HEK293 (cell line): Measurements from ENCODE around the gene LYZL1.

Experiments
- CTCF ChIP-seq: fragments of 450-650 bp; formaldehyde crosslinking; IDR thresholded peaks from 2 replicates; pipeline ENCODE4 v1.5.1; 2016; ENCODE audit warnings: missing biosample characterization, missing genetic modification characterization
- ELK4 ChIP-seq: IDR thresholded peaks from 2 replicates; pipeline ENCODE4 v1.6.1; 2011; ENCODE audit warnings: mild to moderate bottlenecking, low read depth, low read length, borderline replicate concordance
- PBX3 ChIP-seq: sonication (generic); formaldehyde crosslinking; IDR thresholded peaks from 2 replicates; pipeline ENCODE4 v1.8.1; 2022; ENCODE audit warnings: mild to moderate bottlenecking, moderate library complexity, missing genetic modification reagents
- PRDM6 ChIP-seq: fragments of 450-650 bp; formaldehyde crosslinking; IDR thresholded peaks from 2 replicates; pipeline ENCODE4 v1.5.1; 2017; ENCODE audit warnings: missing biosample characterization, missing genetic modification characterization
- SCRT1 ChIP-seq: fragments of 450-650 bp; formaldehyde crosslinking; IDR thresholded peaks from 2 replicates; pipeline ENCODE4 v1.5.1; 2016; ENCODE audit warnings: missing biosample characterization, missing genetic modification characterization, borderline replicate concordance
- SETDB1 ChIP-seq: IDR thresholded peaks from one replicate; pipeline ENCODE4 v1.6.1; 2017; ENCODE audit warnings: mild to moderate bottlenecking, low read length, moderate library complexity, mixed read lengths; ENCODE audit not compliant: insufficient read length
- SP7 ChIP-seq: fragments of 450-650 bp; formaldehyde crosslinking; IDR thresholded peaks from 2 replicates; pipeline ENCODE4 v1.5.1; 2016; ENCODE audit warnings: missing biosample characterization, missing genetic modification characterization
- TRIM28 ChIP-seq: IDR thresholded peaks from 2 replicates; pipeline ENCODE4 v1.6.1; 2011; ENCODE audit warnings: low read length, control low read depth, borderline replicate concordance
- WT1 ChIP-seq: fragments of 450-650 bp; formaldehyde crosslinking; IDR thresholded peaks from 2 replicates; pipeline ENCODE4 v1.5.1; 2016; ENCODE audit warnings: missing biosample characterization, missing genetic modification characterization
- ZBTB49 ChIP-seq: fragments of 450-650 bp; formaldehyde crosslinking; IDR thresholded peaks from 2 replicates; pipeline ENCODE4 v1.5.1; 2016; ENCODE audit warnings: missing biosample characterization, missing genetic modification characterization, low read depth
- ZBTB6 ChIP-seq: fragments of 450-650 bp; formaldehyde crosslinking; IDR thresholded peaks from 2 replicates; pipeline ENCODE4 v1.5.1; 2017; ENCODE audit warnings: missing biosample characterization, missing genetic modification characterization
- ZBTB8A ChIP-seq: fragments of 450-650 bp; formaldehyde crosslinking; IDR thresholded peaks from 2 replicates; pipeline ENCODE4 v1.5.1; 2016; ENCODE audit warnings: missing biosample characterization, missing genetic modification characterization
- ZNF121 ChIP-seq: fragments of 450-650 bp; formaldehyde crosslinking; IDR thresholded peaks from 2 replicates; pipeline ENCODE4 v1.5.1; 2016; ENCODE audit warnings: missing biosample characterization, missing genetic modification characterization
- ZNF140 ChIP-seq: fragments of 450-650 bp; formaldehyde crosslinking; IDR thresholded peaks from 2 replicates; pipeline ENCODE4 v1.5.1; 2016; ENCODE audit warnings: missing biosample characterization, missing genetic modification characterization
- ZNF148 ChIP-seq: fragments of 450-650 bp; formaldehyde crosslinking; IDR thresholded peaks from 2 replicates; pipeline ENCODE4 v1.5.0; 2017; ENCODE audit warnings: missing biosample characterization, missing genetic modification characterization, borderline replicate concordance
- ZNF18 ChIP-seq: fragments of 450-650 bp; formaldehyde crosslinking; IDR thresholded peaks from 2 replicates; pipeline ENCODE4 v1.5.1; 2016; ENCODE audit warnings: missing biosample characterization, missing genetic modification characterization
- ZNF26 ChIP-seq: fragments of 450-650 bp; formaldehyde crosslinking; IDR thresholded peaks from 2 replicates; pipeline ENCODE4 v1.5.1; 2016; ENCODE audit warnings: missing biosample characterization, missing genetic modification characterization
- ZNF513 ChIP-seq: fragments of 450-650 bp; IDR thresholded peaks from 2 replicates; pipeline ENCODE4 v1.5.1; 2018; ENCODE audit warnings: missing biosample characterization, missing genetic modification characterization
- ZNF623 ChIP-seq: fragments of 450-650 bp; formaldehyde crosslinking; IDR thresholded peaks from 2 replicates; pipeline ENCODE4 v1.5.1; 2016; ENCODE audit warnings: missing biosample characterization, missing genetic modification characterization
- ZNF658 ChIP-seq: fragments of 450-650 bp; formaldehyde crosslinking; IDR thresholded peaks from 2 replicates; pipeline ENCODE4; 2016; ENCODE audit warnings: missing biosample characterization, missing genetic modification characterization
- ZNF677 ChIP-seq: fragments of 450-650 bp; IDR thresholded peaks from 2 replicates; pipeline ENCODE4 v1.5.0; 2018; ENCODE audit warnings: missing biosample characterization, mild to moderate bottlenecking, missing genetic modification characterization, moderate library complexity
- ZNF777 ChIP-seq: fragments of 450-650 bp; formaldehyde crosslinking; IDR thresholded peaks from 2 replicates; pipeline ENCODE4 v1.5.1; 2017; ENCODE audit warnings: missing biosample characterization, missing genetic modification characterization, borderline replicate concordance
- ZNF791 ChIP-seq: fragments of 450-650 bp; formaldehyde crosslinking; IDR thresholded peaks from 2 replicates; pipeline ENCODE4 v1.5.1; 2016; ENCODE audit warnings: missing biosample characterization, missing genetic modification characterization

The LYZL1 gene

GRCh38 chr10:29273478-29273877 lies 15.4 kb upstream of the LYZL1 start (continued):
- no peak; the same call in 1 of the 2 replicates for TF ChIP-seq ZNF18 (tag by site-specific recombination)
- TF ChIP-seq ZBTB6 (tag by site-specific recombination), result 0 out of 2 replicates have a peak, but pooled peaks have one; percentile 7
- no peak for TF ChIP-seq CTCF (tag by site-specific recombination)
- no peak for TF ChIP-seq ELK4
- no peak for TF ChIP-seq ZNF777 (tag by site-specific recombination)
- no peak for TF ChIP-seq PBX3
- peak; percentile 88 for TF ChIP-seq TRIM28
- TF ChIP-seq ZNF623 (tag by site-specific recombination), result no peak
- no peak for TF ChIP-seq ZBTB49 (tag by site-specific recombination)
- TF ChIP-seq ZNF121 (tag by site-specific recombination), result no peak
- TF ChIP-seq ZNF140, result no peak
- TF ChIP-seq ZNF791 (tag by site-specific recombination), result no peak
- no peak for TF ChIP-seq ZNF26 (tag by site-specific recombination)
- TF ChIP-seq SCRT1 (tag by site-specific recombination), result peak; percentile 65; the same call in 1 of the 2 replicates
- TF ChIP-seq SP7 (tag by site-specific recombination), result peak; percentile 39; the same call in 1 of the 2 replicates
- no peak for TF ChIP-seq ZNF658 (tag by site-specific recombination)
- no peak for TF ChIP-seq ZNF677 (tag by site-specific recombination)
- TF ChIP-seq WT1, result peak; percentile 83
- no peak for TF ChIP-seq ZNF513 (tag by site-specific recombination)
- TF ChIP-seq PRDM6 (tag by site-specific recombination), result no peak
- TF ChIP-seq ZBTB8A, result no peak
- TF ChIP-seq ZNF148, result no peak
- TF ChIP-seq SETDB1, result no peak
